Vagina (tissue), 2 donors: ENCODE measurements around the gene TANK. TPM values are rescaled to one million over a fixed set of nuclear protein-coding genes. Genes with fewer than 3 reads are reported as not detected.
A peak's percentile ranks its signal among the peaks of the same experiment; 100 is the strongest.

Experiments used
- DNase-seq, 2 donors: peaks; one replicate each; pipeline ENCODE4 v3.0.0-alpha.2; 2017; ENCODE audit errors: extremely low spot score in 2 of 2
- H3K27ac ChIP-seq: fragments of 200-600 bp; sonication (generic); one replicate; pipeline ENCODE4 v1.5.1; 2019
- H3K27me3 ChIP-seq: fragments of 200-600 bp; sonication (generic); one replicate; pipeline ENCODE4 v1.5.1; 2019
- H3K36me3 ChIP-seq, 2 donors: fragments of 200-600 bp; sonication (generic); one replicate each; pipeline ENCODE4 v1.5.1; 2017 to 2019
- H3K4me1 ChIP-seq: fragments of 200-600 bp; sonication (generic); one replicate; pipeline ENCODE4 v1.5.1; 2019
- H3K4me3 ChIP-seq, 2 donors: fragments of 200-600 bp; sonication (generic); 1 replicate in 1 of 2; 2 replicates in 1 of 2; pipeline ENCODE4 v1.5.1; 2016 to 2019
- H3K9me3 ChIP-seq: fragments of 200-600 bp; sonication (generic); one replicate; pipeline ENCODE4 v1.5.1; 2019
- CTCF ChIP-seq, 3 experiments: fragments of 450-650 bp in 2 of 3; fragments of 200-600 bp in 1 of 3; sonication (generic) in 1 of 3; IDR thresholded peaks; one replicate each; pipeline ENCODE4 v1.5.1; 2017 to 2019; ENCODE audit warnings: antibody characterized with exemption in 3 of 3, mild to moderate bottlenecking in 2 of 3, moderate library complexity in 2 of 3
- POLR2A ChIP-seq, 2 donors: fragments of 450-650 bp; IDR thresholded peaks; one replicate each; pipeline ENCODE4 v1.6.1; 2017; ENCODE audit warnings: antibody characterized with exemption in 2 of 2, mild to moderate bottlenecking in 2 of 2, moderate library complexity in 2 of 2
- POLR2AphosphoS5 ChIP-seq, 2 donors: sonication (generic); formaldehyde crosslinking; IDR thresholded peaks; one replicate each; pipeline ENCODE4 v1.9.0; 2017; ENCODE audit warnings: antibody characterized with exemption in 2 of 2, mild to moderate bottlenecking in 2 of 2, low read depth in 1 of 2; ENCODE audit not compliant: insufficient read depth in 1 of 2
- intact Hi-C: fragments of 100-400 bp; cut with DNase I; formaldehyde crosslinking; loops from one replicate; pipeline ENCODE4 v1.15.1; 2023
- total RNA-seq: library from RNA; depleted of rRNA; stranded (reverse); fragments of >200 nt; gene quantifications from one replicate; pipeline ENCODE4 v1.2.3, GENCODE V29; 2016

Gene TANK
- total RNA-seq, 1 donor from 2014 or later = 94.0 TPM

- H3K4me3 ChIP-seq = no peak overlapping the region
- no peak for TF ChIP-seq POLR2AphosphoS5 (IDR thresholded peaks at IDR 0.05; ENCODE audit: insufficient read depth in 1 of 2, low read depth in 1 of 2)
- no peak for TF ChIP-seq POLR2A (IDR thresholded peaks at IDR 0.05)
- TF ChIP-seq CTCF (IDR thresholded peaks at IDR 0.05) = no peak
- intact Hi-C loops = no loop called here
- no peak overlapping the region for H3K27ac ChIP-seq
- DNase-seq = no peak
- no peaks in the 10 kb centered on the region for H3K27me3 ChIP-seq
- H3K4me1 ChIP-seq = no peaks in the 10 kb centered on the region
- peaks cover 0 to 15% of the 10 kb centered on the region in 2 donors for H3K36me3 ChIP-seq
- no peaks in the 10 kb centered on the region for H3K9me3 ChIP-seq
Measured at GRCh38 chr2:161209902-161210301, 49.7 kb downstream of the TANK start.

- intact Hi-C loops = no loop called here
- TF ChIP-seq POLR2A (IDR thresholded peaks at IDR 0.05) = no peak
- TF ChIP-seq POLR2AphosphoS5 (IDR thresholded peaks at IDR 0.05; ENCODE audit: insufficient read depth in 1 of 2, low read depth in 1 of 2) = no peak
- no peak for TF ChIP-seq CTCF (IDR thresholded peaks at IDR 0.05)
- peaks cover 0 to 9% of the 10 kb centered on the region in 2 donors for H3K36me3 ChIP-seq
Measured at GRCh38 chr2:161217597-161218185, 57.5 kb downstream of the TANK start.

GRCh38 chr2:161219211-161219610, 59.0 kb downstream of the TANK start:
- intact Hi-C loops = no loop called here
- no peak overlapping the region for H3K4me3 ChIP-seq
- TF ChIP-seq POLR2AphosphoS5 (IDR thresholded peaks at IDR 0.05; ENCODE audit: insufficient read depth in 1 of 2, low read depth in 1 of 2) (no peak), POLR2A (IDR thresholded peaks at IDR 0.05) (no peak), CTCF (IDR thresholded peaks at IDR 0.05) (no peak)
- no peak overlapping the region for H3K27ac ChIP-seq
- H3K27me3 ChIP-seq = no peaks in the 10 kb centered on the region
- H3K9me3 ChIP-seq = no peaks in the 10 kb centered on the region
- peaks cover 0 to 4% of the 10 kb centered on the region in 2 donors for H3K36me3 ChIP-seq
- DNase-seq = no peak
- H3K4me1 ChIP-seq = no peaks in the 10 kb centered on the region

More at GRCh38 chr2:161217597-161218185, 57.5 kb downstream of the TANK start:
- Histone ChIP-seq H3K27ac (no peak overlapping the region), H3K27me3 (no peaks in the 10 kb centered on the region), H3K4me3 (no peak overlapping the region), H3K9me3 (no peaks in the 10 kb centered on the region), H3K4me1 (no peaks in the 10 kb centered on the region)
- DNase-seq = no peak

- DNase-seq = no peak
- Histone ChIP-seq H3K4me3 (no peak overlapping the region), H3K27ac (no peak overlapping the region), H3K27me3 (no peaks in the 10 kb centered on the region), H3K4me1 (no peaks in the 10 kb centered on the region), H3K36me3 (peaks cover 0 to 19% of the 10 kb centered on the region in 2 donors), H3K9me3 (no peaks in the 10 kb centered on the region)
- no peak for TF ChIP-seq POLR2A (IDR thresholded peaks at IDR 0.05)
- TF ChIP-seq CTCF (IDR thresholded peaks at IDR 0.05) = peak; percentile 39 to 58 (median 53)
- intact Hi-C loops = no loop called here
Measured at GRCh38 chr2:161223139-161223732, 63.0 kb downstream of the TANK start.

- intact Hi-C loops = no loop called here
Measured at GRCh38 chr2:161228511-161229240, 68.4 kb downstream of the TANK start.

More at GRCh38 chr2:161228511-161229240, 68.4 kb downstream of the TANK start:
- Histone ChIP-seq H3K27ac (no peak overlapping the region), H3K9me3 (no peaks in the 10 kb centered on the region), H3K4me1 (no peaks in the 10 kb centered on the region), H3K36me3 (peaks cover 0 to 30% of the 10 kb centered on the region in 2 donors), H3K27me3 (no peaks in the 10 kb centered on the region), H3K4me3 (no peak overlapping the region)
- DNase-seq = no peak
- TF ChIP-seq CTCF (IDR thresholded peaks at IDR 0.05) (no peak), POLR2A (IDR thresholded peaks at IDR 0.05) (no peak), POLR2AphosphoS5 (IDR thresholded peaks at IDR 0.05; ENCODE audit: insufficient read depth in 1 of 2, low read depth in 1 of 2) (no peak)
